ENCODE measurements around the gene BLZF1. TPM values are rescaled to one million over a fixed set of nuclear protein-coding genes. Genes with fewer than 3 reads are reported as not detected.
"Not testable (repeated sequence)": the region's sequence is repeated elsewhere in the genome, so short reads cannot be mapped to it uniquely, and the experiment has no call there.

The BLZF1 gene
- total RNA-seq, 1 donor from 2014 or later = 27.2 TPM

DNA sequence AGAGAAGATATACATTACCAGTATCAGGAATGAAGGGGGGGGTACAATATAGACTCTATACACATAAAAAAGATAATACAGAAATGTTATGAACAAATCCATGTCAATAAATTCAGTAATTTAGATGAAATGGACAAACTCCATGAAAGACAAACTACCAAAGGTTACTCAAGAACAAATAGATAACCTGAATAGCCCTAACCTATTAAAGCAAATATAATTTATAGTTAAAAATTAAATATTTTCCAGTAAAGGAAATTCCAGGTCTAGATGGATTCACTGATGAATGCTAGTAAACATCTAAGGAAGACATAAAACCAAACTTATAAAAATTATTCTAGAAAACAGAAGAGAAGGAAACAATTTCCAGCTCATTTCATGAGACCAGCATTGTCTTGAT lies 13.2 kb downstream of the BLZF1 start:
- H3K36me3 ChIP-seq = peaks cover 87% of the 10 kb centered on the region
- H3K4me3 ChIP-seq = no peak overlapping the region
- TF ChIP-seq, protein P1, sequence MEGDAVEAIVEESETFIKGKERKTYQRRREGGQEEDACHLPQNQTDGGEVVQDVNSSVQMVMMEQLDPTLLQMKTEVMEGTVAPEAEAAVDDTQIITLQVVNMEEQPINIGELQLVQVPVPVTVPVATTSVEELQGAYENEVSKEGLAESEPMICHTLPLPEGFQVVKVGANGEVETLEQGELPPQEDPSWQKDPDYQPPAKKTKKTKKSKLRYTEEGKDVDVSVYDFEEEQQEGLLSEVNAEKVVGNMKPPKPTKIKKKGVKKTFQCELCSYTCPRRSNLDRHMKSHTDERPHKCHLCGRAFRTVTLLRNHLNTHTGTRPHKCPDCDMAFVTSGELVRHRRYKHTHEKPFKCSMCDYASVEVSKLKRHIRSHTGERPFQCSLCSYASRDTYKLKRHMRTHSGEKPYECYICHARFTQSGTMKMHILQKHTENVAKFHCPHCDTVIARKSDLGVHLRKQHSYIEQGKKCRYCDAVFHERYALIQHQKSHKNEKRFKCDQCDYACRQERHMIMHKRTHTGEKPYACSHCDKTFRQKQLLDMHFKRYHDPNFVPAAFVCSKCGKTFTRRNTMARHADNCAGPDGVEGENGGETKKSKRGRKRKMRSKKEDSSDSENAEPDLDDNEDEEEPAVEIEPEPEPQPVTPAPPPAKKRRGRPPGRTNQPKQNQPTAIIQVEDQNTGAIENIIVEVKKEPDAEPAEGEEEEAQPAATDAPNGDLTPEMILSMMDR (IDR thresholded peaks at IDR 0.05; ENCODE audit: borderline replicate concordance) = no peak
- no peak overlapping the region for H3K27ac ChIP-seq (replicated peaks)
- no peaks in the 10 kb centered on the region for H3K27me3 ChIP-seq (ENCODE audit: low read depth)
- H3K9me3 ChIP-seq (replicated peaks) = no peaks in the 10 kb centered on the region
- DNase-seq = no peak
- no peaks in the 10 kb centered on the region for H3K4me1 ChIP-seq
- intact Hi-C loops (cut with micrococcal nuclease) = no loop called here

DNA sequence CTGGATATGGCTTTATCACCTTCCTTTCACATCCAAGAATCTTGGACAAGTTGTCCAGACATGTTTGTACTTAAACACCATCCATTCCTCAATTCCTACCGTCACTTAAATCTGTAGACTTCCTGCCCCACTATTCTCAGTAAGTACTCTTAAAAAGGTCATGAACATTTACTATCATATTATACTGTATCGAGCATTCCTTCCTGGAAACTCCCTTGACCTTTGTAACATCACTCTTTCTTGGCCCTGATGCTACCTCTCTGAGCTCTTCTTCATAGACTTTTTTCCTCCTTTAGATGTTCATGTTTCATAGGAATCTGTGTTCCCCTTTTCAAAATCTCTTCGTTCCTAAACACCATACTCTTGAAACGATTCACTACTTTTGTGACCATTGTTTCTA lies 15.5 kb downstream of the BLZF1 start:
- TF ChIP-seq, protein P1 (IDR thresholded peaks at IDR 0.05; ENCODE audit: borderline replicate concordance) = no peak

DNA sequence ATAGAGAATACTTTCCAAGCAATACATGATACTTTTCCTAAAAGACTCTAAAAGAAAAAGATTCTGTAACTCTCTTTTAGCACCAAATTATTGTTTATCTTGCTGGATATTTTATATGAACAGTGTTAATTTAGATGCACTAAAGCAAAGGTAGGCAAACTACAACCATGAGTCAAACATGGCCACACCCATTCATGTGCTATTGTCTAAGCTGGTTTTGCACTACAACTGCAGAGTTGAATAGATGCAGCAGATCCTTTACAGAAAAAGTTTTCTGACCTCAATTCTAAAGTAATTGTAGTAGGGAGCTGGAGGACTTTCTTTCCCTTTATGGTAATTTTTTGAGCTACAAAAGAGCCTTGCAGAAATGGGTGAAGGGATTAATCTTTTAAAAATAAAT lies 19.4 kb downstream of the BLZF1 start:
- H3K9me3 ChIP-seq (replicated peaks) = no peaks in the 10 kb centered on the region
- H3K4me1 ChIP-seq = no peaks in the 10 kb centered on the region
- no peak overlapping the region for H3K4me3 ChIP-seq
- H3K27me3 ChIP-seq (ENCODE audit: low read depth) = no peaks in the 10 kb centered on the region
- H3K36me3 ChIP-seq = peaks cover 93% of the 10 kb centered on the region
- DNase-seq = no peak
- TF ChIP-seq, protein P1 (IDR thresholded peaks at IDR 0.05; ENCODE audit: borderline replicate concordance) = no peak
- no peak overlapping the region for H3K27ac ChIP-seq (replicated peaks)
- intact Hi-C loops (cut with micrococcal nuclease) = no loop called here

More for the DNA sequence above, 15.5 kb downstream of the BLZF1 start:
- intact Hi-C loops (cut with micrococcal nuclease) = no loop called here
- DNase-seq = no peak
- no peaks in the 10 kb centered on the region for H3K4me1 ChIP-seq
- H3K36me3 ChIP-seq = peaks cover 87% of the 10 kb centered on the region
- no peak overlapping the region for H3K4me3 ChIP-seq
- H3K9me3 ChIP-seq (replicated peaks) = no peaks in the 10 kb centered on the region
- no peaks in the 10 kb centered on the region for H3K27me3 ChIP-seq (ENCODE audit: low read depth)
- no peak overlapping the region for H3K27ac ChIP-seq (replicated peaks)

- intact Hi-C loops (cut with micrococcal nuclease) = no loop called here
- no peak overlapping the region for H3K4me3 ChIP-seq
- no peaks in the 10 kb centered on the region for H3K9me3 ChIP-seq (replicated peaks)
- H3K36me3 ChIP-seq = peaks cover 94% of the 10 kb centered on the region
- TF ChIP-seq, protein P1 (IDR thresholded peaks at IDR 0.05; ENCODE audit: borderline replicate concordance) = no peak
- DNase-seq = no peak
- no peak overlapping the region for H3K27ac ChIP-seq (replicated peaks)
- no peaks in the 10 kb centered on the region for H3K4me1 ChIP-seq
- no peaks in the 10 kb centered on the region for H3K27me3 ChIP-seq (ENCODE audit: low read depth)
Measured at GRCh38 chr1:169390303-169390702, 22.3 kb downstream of the BLZF1 start.

DNA sequence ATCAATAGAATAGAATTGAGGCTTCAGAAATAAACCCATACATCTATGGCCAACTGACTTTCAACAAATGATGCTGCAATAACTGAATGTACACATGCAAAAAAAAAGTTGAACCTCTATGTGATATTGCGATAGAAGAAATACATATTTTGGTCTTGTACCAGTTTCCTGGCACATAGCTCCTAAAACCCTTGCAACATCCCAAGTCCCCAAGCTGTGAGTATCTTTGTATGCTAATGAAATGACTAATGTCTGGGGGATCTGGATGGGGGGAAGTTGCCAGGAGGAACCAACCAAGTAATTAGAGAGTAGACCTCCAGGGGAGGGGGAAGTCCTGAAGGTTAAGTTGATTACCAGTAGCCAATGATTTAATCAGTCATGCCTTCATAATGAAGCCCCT lies 24.4 kb downstream of the BLZF1 start:
- intact Hi-C loops (cut with micrococcal nuclease) = no loop called here
- TF ChIP-seq, protein P1 (IDR thresholded peaks at IDR 0.05; ENCODE audit: borderline replicate concordance) = no peak
- Histone ChIP-seq H3K4me3 (no peak overlapping the region), H3K9me3 (replicated peaks) (no peaks in the 10 kb centered on the region), H3K27ac (replicated peaks) (no peak overlapping the region), H3K4me1 (no peaks in the 10 kb centered on the region), H3K27me3 (ENCODE audit: low read depth) (no peaks in the 10 kb centered on the region), H3K36me3 (peaks cover 86% of the 10 kb centered on the region)
- no peak for DNase-seq

- Histone ChIP-seq H3K36me3 (peaks cover 59% of the 10 kb centered on the region), H3K9me3 (replicated peaks) (no peaks in the 10 kb centered on the region), H3K27me3 (ENCODE audit: low read depth) (no peaks in the 10 kb centered on the region), H3K27ac (replicated peaks) (no peak overlapping the region), H3K4me1 (no peaks in the 10 kb centered on the region), H3K4me3 (no peak overlapping the region)
- TF ChIP-seq, protein P1 (IDR thresholded peaks at IDR 0.05; ENCODE audit: borderline replicate concordance) = no peak
- intact Hi-C loops (cut with micrococcal nuclease) = no loop called here
- no peak for DNase-seq
Measured at GRCh38 chr1:169395955-169396354, 28.0 kb downstream of the BLZF1 start.

- H3K36me3 ChIP-seq; DNase-seq; intact Hi-C loops (cut with micrococcal nuclease); H3K27me3 ChIP-seq (ENCODE audit: low read depth); H3K27ac ChIP-seq (replicated peaks); H3K4me3 ChIP-seq; H3K4me1 ChIP-seq: not testable (repeated sequence)
- peaks cover 50% of the 10 kb centered on the region for H3K9me3 ChIP-seq (replicated peaks)
Measured at GRCh38 chr1:169402578-169402977, 34.6 kb downstream of the BLZF1 start.

DNA sequence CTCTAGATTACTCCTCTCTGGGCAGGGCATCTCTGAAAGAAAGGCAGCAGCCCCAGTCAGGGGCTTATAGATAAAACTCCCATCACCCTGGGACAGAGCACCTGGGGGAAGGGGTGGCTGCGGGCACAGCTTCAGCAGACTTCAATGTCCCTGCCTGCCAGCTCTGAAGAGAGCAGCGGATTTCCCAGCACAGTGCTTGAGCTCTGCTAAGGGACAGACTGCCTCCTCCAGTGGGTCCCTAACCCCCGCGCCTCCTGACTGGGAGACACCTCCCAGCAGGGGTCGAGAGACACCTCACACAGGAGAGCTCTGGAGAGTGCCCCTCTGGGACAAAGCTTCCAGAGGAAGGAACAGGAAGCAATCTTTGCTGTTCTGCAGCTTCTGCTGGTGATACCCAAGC lies 40.3 kb downstream of the BLZF1 start:
- DNase-seq; H3K4me3 ChIP-seq; H3K36me3 ChIP-seq; H3K27me3 ChIP-seq (ENCODE audit: low read depth); H3K27ac ChIP-seq (replicated peaks); H3K4me1 ChIP-seq; intact Hi-C loops (cut with micrococcal nuclease): not testable (repeated sequence)
- peaks cover 99% of the 10 kb centered on the region for H3K9me3 ChIP-seq (replicated peaks)
